GM18505 (cell line): Measurements from ENCODE around the gene TFDP2.
"Not testable (repeated sequence)": the region's sequence is repeated elsewhere in the genome, so short reads cannot be mapped to it uniquely, and the experiment has no call there.

Source experiments
- ATAC-seq: cut with Tn5 transposase; IDR thresholded peaks from one replicate; pipeline ENCODE4 v1.9.1; 2021; ENCODE audit not compliant: unreplicated experiment
- POLR2A ChIP-seq: IDR thresholded peaks from 4 replicates; pipeline ENCODE4 v1.6.1; 2011; ENCODE audit warnings: borderline replicate concordance; ENCODE audit not compliant: insufficient read depth, insufficient read length; ENCODE audit errors: extremely low read depth

TFDP2 gene

DNA sequence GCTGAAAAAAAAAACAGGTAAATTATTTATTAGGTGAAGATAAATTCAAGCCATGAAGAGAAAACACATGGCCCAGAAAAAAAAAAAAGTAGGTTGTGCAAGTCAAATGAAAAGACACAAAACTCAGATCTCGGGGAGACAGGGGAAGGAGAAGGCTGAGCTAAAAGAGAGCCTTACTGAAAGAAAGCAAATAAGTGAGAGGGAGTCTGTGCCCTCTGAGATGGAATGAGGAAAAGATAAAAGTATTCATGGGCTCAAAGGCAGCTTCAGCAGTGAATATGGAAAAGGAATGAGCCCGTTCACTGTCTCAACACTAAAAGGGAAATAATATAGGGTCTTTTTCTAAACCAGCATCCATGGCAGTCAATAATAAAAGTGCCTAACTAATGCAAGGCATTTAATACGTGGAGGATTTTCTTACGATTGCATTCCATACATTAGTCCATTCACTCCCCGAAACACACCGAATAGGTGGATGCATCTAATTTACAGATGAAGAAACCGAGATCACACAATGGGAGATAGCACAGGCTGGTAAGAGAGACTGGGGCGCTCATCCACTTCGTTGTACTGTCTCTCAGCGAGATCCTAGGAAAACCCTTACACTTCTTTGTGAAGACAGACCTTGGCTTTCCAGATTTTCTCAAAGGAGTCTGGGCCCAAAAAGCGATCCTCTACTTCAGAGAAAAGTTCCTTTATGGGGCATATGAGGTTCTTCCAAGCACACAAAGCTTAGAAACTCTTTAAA lies 1.1 kb downstream of the TFDP2 start:
- no peak for ATAC-seq
- TF ChIP-seq POLR2A = no peak

DNA sequence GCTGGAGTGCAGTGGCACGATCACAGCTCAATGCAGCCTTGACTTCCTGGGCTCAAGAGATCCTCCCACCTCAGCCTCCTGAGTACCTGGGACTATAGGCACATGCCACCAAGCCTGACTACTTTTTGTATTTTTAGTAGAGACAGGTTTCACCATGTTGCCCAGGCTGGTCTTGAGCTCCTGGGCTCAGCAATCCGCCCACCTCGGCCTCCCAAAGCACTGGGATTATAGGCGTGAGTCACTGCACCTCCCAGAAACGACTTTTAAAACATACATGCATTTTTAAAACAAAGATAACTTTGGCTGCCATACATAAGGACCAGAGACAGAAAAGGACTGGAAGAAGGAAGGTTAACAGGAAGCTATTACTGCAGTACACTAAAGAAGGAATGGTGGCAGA lies 4.8 kb downstream of the TFDP2 start:
- ATAC-seq = not testable (repeated sequence)

DNA sequence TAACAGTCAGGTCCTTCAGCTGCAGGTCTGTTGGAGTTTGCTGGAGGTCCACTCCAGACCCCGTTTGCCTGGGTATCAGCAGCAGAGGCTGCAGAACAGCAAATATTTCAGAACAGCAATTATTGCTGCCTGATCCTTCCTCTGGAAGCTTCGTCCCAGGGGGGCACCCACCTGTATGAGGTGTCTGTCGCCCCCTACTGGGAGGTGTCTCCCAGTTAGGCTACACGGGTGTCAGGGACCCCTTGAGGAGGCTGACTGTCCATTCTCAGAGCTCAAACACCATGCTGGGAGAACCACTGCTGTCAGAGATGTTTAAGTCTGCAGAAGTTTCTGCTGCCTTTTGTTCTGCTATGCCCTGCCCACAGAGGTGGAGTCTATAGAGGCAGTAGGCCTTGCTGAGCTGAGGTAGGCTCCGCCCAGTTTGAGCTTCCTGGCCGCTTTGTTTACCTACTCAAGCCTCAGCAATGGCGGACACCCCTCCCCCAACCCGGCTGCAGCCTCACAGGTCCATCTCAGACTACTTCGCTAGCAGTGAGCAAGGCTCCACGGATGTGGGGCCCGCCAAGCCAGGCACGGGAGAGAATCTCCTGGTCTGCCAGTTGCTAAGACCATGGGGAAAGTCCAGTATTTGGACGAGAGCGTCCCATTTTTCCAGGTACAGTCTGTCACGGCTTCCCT lies 8.6 kb downstream of the TFDP2 start:
- not testable (repeated sequence) for ATAC-seq

DNA sequence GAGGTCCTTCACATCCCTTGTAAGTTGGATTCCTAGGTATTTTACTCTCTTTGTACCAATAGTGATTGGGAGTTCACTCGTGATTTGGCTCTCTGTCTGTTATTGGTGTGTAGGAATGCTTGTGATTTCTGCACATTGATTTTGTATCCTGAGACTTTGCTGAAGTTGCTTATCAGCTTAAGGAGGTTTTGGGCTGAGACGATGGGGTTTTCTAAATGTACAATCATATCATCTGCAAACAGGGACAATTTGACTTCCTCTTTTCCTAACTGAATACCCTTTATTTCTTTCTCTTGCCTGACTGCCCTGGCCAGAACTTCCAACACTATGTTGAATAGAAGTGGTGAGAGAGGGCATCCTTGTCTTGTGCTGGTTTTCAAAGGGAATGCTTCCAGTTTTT lies 12.3 kb downstream of the TFDP2 start:
- not testable (repeated sequence) for ATAC-seq

DNA sequence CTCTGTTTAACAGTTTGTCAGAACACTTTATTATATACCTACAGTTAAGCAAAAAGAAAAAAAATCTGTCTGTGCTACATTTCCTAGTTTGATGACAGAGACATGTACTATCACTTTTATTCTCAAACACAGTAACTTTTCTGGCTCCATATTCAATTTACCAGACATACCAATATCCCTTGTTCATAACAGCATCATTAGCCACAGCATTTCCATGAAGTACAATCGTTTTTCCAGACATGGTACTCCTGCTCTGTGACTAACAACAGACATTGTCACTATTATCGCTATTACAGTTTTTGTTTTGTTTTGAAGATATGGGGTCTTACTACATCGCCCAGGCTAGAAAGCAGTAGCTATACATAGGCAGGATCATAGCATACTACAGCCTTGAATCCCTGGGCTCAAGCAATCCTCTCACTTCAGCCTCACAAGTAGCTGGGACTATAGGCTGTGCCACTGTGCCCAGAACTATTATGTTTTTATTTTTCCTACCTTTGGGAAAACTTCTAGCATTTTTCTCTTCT lies 14.5 kb downstream of the TFDP2 start:
- no peak for TF ChIP-seq POLR2A

DNA sequence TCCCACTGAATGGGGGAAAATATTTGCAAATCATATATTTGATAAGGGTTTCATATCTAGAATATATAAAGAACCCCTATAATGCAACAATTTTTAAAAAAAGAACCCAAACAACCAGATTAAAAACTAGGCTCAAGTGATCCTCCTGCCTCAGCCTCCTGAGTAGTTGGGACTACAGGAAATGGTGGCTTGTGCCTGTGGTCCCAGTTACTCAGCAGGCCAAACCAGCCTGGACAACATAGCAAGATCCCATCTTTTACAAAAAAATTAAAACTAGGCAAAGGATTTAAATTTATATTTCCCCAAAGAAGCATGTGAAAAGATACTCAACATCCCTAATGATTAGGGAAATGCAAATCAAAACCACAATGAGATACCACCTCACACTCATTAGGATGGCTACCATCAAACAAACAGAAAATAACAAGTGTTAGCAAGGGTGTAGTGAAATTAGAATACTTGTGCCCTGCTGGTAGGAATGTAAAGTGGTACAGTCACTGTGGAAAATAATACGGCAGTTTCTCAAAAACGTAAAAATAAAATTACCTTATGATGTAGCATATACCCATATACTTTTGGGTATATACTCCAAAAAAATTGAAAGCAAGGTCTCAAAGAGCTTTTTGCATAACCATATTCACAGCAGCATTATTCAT lies 19.7 kb downstream of the TFDP2 start:
- ATAC-seq = no peak
- TF ChIP-seq POLR2A = no peak

More for the DNA sequence above, 14.5 kb downstream of the TFDP2 start:
- no peak for ATAC-seq

DNA sequence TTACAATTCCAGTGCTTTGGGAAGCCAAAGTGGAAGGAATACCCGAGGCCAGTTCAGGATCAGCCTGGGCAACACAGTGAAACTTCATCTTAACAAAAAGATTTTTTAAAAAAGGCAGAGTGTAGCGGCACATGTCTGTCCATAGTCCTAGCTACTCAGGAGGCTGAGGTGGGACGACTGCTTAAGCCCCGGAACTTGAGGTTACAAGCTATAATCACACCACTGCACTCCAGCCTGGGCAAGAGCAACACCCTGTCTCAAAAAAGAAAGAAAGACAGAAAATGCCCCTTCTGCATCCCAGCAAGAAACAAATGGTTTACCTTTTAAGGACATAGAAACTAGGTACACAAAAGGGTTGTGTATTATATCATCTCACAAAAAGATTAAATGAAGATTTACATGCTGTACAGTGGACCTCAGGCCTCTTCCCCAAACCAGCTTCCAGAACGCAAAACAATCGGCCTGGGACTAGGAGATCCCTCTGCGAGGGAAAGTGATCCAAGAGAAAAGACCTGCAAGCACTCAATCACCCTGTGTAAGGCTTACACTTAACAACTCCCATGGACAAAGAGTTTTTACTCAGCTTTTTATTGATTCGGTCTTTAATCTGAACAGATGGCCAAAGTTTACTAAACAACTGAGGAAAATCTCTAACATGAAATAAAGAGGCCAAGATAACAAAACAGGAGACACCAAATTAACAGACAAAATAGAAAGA lies 21.2 kb downstream of the TFDP2 start:
- ATAC-seq = no peak
- TF ChIP-seq POLR2A = no peak

DNA sequence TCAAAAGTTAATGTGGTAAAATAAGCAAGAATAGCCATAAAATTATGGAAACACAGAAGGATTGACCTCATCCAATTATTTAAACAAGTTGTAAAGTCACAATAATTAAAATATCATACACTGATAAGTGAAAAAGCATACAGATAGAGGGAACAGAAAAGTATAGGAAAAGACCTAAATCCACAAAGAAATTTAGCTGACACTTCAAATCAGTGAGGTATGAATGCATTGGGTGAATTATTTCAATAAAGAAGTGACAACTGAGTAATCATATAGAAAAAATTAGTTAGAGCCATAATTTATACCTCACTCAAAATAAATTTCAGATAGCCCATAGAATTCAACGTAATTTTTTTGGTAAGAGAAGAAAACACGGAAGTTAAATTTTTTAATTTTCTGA lies 25.1 kb downstream of the TFDP2 start:
- no peak for TF ChIP-seq POLR2A
- no peak for ATAC-seq

DNA sequence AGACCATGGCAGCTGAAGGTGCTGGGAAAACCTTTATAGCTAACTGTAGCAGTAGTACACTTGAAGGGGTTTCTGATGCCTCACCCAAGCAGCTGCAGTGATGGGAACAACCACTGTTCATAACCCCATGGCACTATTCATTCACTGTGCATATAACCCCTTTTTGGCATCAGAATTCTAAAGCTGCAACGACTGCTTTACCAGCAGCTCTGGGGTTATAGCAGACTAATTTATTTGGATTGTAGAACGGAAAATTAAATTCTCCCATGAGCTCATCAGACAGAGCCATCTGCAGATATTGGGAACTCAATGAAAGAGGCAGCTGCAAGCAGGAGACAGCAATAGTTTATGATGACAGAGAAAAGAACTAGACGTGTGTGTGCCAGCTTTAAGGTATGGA lies 28.6 kb downstream of the TFDP2 start:
- no peak for TF ChIP-seq POLR2A
- no peak for ATAC-seq

DNA sequence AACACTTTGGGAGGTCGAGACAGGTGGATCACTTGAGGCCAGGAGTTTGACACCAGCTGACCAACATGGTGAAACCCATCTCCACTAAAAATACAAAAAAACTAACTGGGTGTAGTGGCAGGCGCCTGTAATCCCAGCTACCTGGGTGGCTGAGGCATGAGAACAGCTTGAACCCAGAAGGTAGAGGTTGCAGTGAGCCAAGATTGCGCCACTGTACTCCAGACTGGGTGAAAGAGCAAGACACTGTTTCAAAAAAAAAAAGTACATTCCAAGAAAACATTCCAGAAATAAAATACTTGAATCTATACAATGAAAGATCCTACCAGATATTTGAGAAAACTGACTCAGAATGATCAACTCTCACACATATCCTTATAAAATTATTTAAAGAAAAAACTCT lies 30.4 kb downstream of the TFDP2 start:
- no peak for TF ChIP-seq POLR2A
- no peak for ATAC-seq

DNA sequence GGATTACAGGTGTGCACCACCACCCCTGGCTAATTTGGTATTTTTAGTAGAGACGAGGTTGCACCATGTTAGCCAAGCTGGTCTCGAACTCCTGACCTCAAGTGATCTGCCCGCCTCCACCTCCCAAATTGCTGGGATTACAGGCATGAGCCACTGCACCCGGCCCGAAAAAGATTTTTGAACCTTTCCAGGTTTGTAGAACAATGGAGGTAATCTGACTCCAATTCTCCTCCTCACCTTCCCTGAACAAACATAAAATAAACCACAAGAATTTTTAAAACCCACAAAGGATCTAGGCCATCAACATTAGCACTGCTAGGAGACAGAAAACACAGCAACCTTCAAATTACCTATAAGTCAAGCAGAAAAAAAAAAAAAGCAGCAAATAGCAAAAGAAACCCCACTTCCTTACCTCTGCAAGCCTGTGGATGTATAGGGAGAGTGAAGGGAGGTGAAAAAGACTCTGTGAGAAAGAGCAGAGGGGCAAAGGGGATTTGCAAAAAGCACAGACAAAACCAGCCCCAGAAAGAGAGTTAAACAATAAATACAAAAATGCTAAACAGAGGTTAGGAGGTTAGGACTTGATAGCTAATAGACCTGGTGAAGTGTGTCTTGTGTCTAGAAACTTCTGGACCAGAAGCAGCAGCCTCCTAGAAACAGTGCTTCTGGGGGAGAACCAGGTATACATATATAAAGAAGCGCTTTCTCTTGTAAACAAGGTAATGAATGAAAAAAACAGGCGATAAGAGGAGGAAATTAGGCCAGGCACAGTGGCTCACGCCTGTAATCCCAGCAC lies 32.1 kb downstream of the TFDP2 start:
- ATAC-seq = no peak
- TF ChIP-seq POLR2A = no peak

DNA sequence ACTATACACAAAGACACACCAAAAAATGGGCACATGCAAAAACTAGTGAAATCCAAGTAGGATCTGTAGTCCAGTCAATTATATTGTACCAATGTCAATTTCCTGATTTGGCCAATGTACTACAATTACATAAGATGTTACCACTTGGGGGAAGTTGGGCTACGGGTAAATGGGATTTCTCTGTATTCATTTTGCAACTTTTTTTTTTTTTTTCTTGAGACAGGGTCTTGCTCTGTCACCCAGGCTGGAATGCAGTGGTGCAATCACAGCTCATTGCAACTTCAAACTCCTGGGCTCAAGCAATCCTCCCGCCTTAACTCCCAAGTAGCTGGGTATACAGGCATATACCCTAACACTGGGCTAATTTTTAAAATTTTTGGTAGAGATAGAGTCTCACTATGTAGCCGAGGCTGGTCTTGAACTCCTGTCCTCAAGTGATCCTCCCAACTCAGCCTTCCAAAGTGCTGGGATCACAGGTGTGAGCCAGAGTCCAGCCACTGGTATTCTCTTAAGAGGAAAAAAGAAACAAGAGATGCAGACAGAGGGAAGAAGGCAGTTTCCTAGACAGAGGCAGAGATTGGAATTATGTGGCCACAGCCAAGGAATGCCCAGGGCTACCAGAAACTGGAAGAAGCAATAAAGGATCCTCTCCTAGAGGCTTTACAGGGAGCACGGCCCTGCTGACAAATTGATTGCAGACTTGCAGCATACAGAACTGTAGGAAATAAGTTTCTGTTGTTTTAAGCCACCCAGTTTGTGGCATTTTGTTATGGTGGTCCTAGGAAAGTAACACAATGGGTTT lies 33.3 kb downstream of the TFDP2 start:
- ATAC-seq = no peak
- TF ChIP-seq POLR2A = no peak
